Measurements from ENCODE around the gene FOCAD. TPM values are rescaled to one million over a fixed set of nuclear protein-coding genes. Genes with fewer than 3 reads are reported as not detected.

Gene FOCAD
- total RNA-seq, 1 experiment from 2014 or later = 43.3 TPM

DNA sequence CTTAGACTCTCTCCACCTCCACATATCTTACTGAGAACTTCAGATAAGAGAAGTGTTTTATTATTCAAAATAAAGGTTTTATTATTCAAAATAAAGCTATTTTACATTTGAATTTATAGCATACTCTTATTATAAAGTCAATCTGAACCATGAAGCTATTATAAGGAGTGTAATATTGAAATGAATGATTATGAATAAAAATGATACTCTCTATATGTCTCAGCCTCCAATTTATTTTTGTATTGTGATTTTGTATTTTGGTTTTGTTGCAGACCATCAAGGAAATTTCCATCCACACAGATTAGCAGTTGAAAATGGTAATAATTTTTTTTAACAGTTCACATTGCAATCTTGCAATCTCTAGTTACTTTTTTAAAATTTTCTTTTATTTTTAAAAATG, 10.2 kb downstream of the FOCAD start:
- H3K79me2 ChIP-seq (ENCODE audit: insufficient read depth, low read length) = peaks cover 10% of the 10 kb centered on the region; the same call in 1 of the 2 replicates

More for the DNA sequence above, 10.2 kb downstream of the FOCAD start:
- Mint-ChIP-seq H3K9me3 (no peaks in the 10 kb centered on the region), H3K36me3 (ENCODE audit: insufficient read depth in 1 of 3, low read depth in 3 of 3) (no peaks in the 10 kb centered on the region), H3K27ac (no peak overlapping the region), H3K4me1 (peaks cover 18 to 21% of the 10 kb centered on the region in 2 experiments), H3K4me3 (no peak overlapping the region), H3K27me3 (ENCODE audit: low read depth) (no peaks in the 10 kb centered on the region)
- no peaks in the 10 kb centered on the region for H3K9me3 ChIP-seq (ENCODE audit: control insufficient read depth, low read depth, low read length)
- no peak overlapping the region for H3K27ac ChIP-seq (ENCODE audit: insufficient read length, low read depth, low read length)
- DNase-seq = no peak
- H3K23ac ChIP-seq (ENCODE audit: insufficient read length, low read depth, low read length) = no peak overlapping the region
- H2BK120ac ChIP-seq (ENCODE audit: low read depth, low read length, poor library complexity, severe bottlenecking) = no peak overlapping the region
- no peak overlapping the region for H3K14ac ChIP-seq (ENCODE audit: insufficient read depth, low read length)
- H4K91ac ChIP-seq (ENCODE audit: insufficient read length, low read depth, low read length) = no peak overlapping the region
- H3K4me2 ChIP-seq (ENCODE audit: insufficient read depth, insufficient read length, low read length) = no peak overlapping the region
- no peak overlapping the region for H2BK20ac ChIP-seq (ENCODE audit: low read depth, low read length, poor library complexity, severe bottlenecking)
- no peak overlapping the region for H2AFZ ChIP-seq (ENCODE audit: low read length)
- H3K23me2 ChIP-seq (ENCODE audit: insufficient read length, low read depth, low read length, poor library complexity, severe bottlenecking) = no peaks in the 10 kb centered on the region
- no peak overlapping the region for H4K5ac ChIP-seq (ENCODE audit: insufficient read length, low read depth, low read length)
- H4K20me1 ChIP-seq (ENCODE audit: control insufficient read depth, insufficient read depth, insufficient read length) = peaks cover 3% of the 10 kb centered on the region
- no peak overlapping the region for H2BK5ac ChIP-seq (ENCODE audit: insufficient read length, low read length)
- H2AK5ac ChIP-seq (ENCODE audit: insufficient read length, low read length) = no peak overlapping the region
- no peaks in the 10 kb centered on the region for H3K27me3 ChIP-seq (ENCODE audit: insufficient read depth, low read length)
- no peak overlapping the region for H4K8ac ChIP-seq (replicated peaks; ENCODE audit: insufficient read length, low read depth, low read length)
- no peak overlapping the region for H3K4ac ChIP-seq (ENCODE audit: low read depth, low read length)
- H3K4me1 ChIP-seq (ENCODE audit: insufficient read depth, low read length) = peaks cover 4% of the 10 kb centered on the region
- H3T11ph ChIP-seq (ENCODE audit: low read length) = no peak overlapping the region
- H3K18ac ChIP-seq (ENCODE audit: insufficient read length, low read depth, low read length) = no peak overlapping the region
- TF ChIP-seq, protein P1, sequence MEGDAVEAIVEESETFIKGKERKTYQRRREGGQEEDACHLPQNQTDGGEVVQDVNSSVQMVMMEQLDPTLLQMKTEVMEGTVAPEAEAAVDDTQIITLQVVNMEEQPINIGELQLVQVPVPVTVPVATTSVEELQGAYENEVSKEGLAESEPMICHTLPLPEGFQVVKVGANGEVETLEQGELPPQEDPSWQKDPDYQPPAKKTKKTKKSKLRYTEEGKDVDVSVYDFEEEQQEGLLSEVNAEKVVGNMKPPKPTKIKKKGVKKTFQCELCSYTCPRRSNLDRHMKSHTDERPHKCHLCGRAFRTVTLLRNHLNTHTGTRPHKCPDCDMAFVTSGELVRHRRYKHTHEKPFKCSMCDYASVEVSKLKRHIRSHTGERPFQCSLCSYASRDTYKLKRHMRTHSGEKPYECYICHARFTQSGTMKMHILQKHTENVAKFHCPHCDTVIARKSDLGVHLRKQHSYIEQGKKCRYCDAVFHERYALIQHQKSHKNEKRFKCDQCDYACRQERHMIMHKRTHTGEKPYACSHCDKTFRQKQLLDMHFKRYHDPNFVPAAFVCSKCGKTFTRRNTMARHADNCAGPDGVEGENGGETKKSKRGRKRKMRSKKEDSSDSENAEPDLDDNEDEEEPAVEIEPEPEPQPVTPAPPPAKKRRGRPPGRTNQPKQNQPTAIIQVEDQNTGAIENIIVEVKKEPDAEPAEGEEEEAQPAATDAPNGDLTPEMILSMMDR (conservative IDR thresholded peaks at IDR 0.05) = no peak
- H3K9ac ChIP-seq (ENCODE audit: extremely low read depth, insufficient read length, low read length) = no peak overlapping the region
- H2BK15ac ChIP-seq (ENCODE audit: low read depth, low read length) = no peak overlapping the region
- no peak overlapping the region for H2BK12ac ChIP-seq (ENCODE audit: insufficient read length, low read depth, low read length)
- H3K56ac ChIP-seq (ENCODE audit: insufficient read length, low read depth, low read length) = no peak overlapping the region
- H3K79me1 ChIP-seq (ENCODE audit: insufficient read depth, low read depth, low read length, poor library complexity, severe bottlenecking) = peaks cover 6% of the 10 kb centered on the region
